BJ (cell line): ENCODE data around the gene OPN4. TPM values are rescaled to one million over a fixed set of nuclear protein-coding genes. Genes with fewer than 3 reads are reported as not detected.

Source experiments
- CTCF ChIA-PET: fragments of 350-600 bp; formaldehyde crosslinking; extraction: SDS; loops from one replicate; lab custom pipeline; 2021; ENCODE audit warnings: antibody characterized with exemption, inconsistent platforms; lab: Yijun Ruan, JAX
- POLR2A ChIA-PET: fragments of 300-600 bp; sonication (Branson Sonifier 250); formaldehyde crosslinking; extraction: SDS; loops from one replicate; lab custom pipeline; 2021; ENCODE audit warnings: antibody characterized with exemption; lab: Charles Lee
- DNase-seq: peaks from one replicate; pipeline ENCODE4 v3.0.0-alpha.2; 2011; ENCODE audit warnings: low read depth
- H3K27me3 ChIP-seq: 2 replicates; pipeline ENCODE4 v1.6.0; 2011; ENCODE audit warnings: low read length; ENCODE audit not compliant: control insufficient read depth, insufficient read depth
- H3K36me3 ChIP-seq: 2 replicates; pipeline ENCODE4 v1.5.1; 2011; ENCODE audit warnings: low read length; ENCODE audit not compliant: control insufficient read depth, insufficient read depth
- H3K4me3 ChIP-seq: 2 replicates; pipeline ENCODE4 v1.5.1; 2011; ENCODE audit warnings: low read depth, mild to moderate bottlenecking, control low read depth, low read length
- CTCF ChIP-seq: IDR thresholded peaks from 2 replicates; pipeline ENCODE4 v1.5.1; 2011; ENCODE audit warnings: low read depth, mild to moderate bottlenecking, control low read depth, inconsistent platforms, low read length, moderate library complexity; ENCODE audit not compliant: insufficient read depth
- polyA plus RNA-seq: library from polyadenylated mRNA; depleted of rRNA; stranded (reverse); fragments of >200 nt; gene quantifications from 2 replicates; pipeline ENCODE4 v1.2.3, GENCODE V29; 2011

OPN4 gene
- polyA plus RNA-seq, 1 experiment = not detected

- TF ChIP-seq CTCF = no peak
- no peak for DNase-seq
- ChIA-PET CTCF (interaction anchor here (0.7 to 2.6 kb wide), 3 partner anchors 10 to 863 kb away, joined by 3 to 11 read pairs (median 3); no protein-coding TSS in a partner anchor), POLR2A (no interaction called here)
- Histone ChIP-seq H3K27me3 (no peaks in the 10 kb centered on the region), H3K4me3 (no peak overlapping the region), H3K36me3 (no peaks in the 10 kb centered on the region)
Measured at GRCh38 chr10:86678999-86679792, 24.8 kb downstream of the OPN4 start.

- no peaks in the 10 kb centered on the region for H3K27me3 ChIP-seq
- CTCF ChIA-PET = interaction anchor here (2.6 kb wide), 1 partner anchor 13 kb away, joined by 11 read pairs; no protein-coding TSS in a partner anchor
- POLR2A ChIA-PET = no interaction called here
- H3K4me3 ChIP-seq = no peak overlapping the region
- H3K36me3 ChIP-seq = no peaks in the 10 kb centered on the region
- no peak for DNase-seq
- no peak for TF ChIP-seq CTCF
Measured at GRCh38 chr10:86681047-86681446, 26.7 kb downstream of the OPN4 start.

- DNase-seq = no peak
- H3K36me3 ChIP-seq = no peaks in the 10 kb centered on the region
- H3K27me3 ChIP-seq = no peaks in the 10 kb centered on the region
- H3K4me3 ChIP-seq = no peak overlapping the region
- no peak for TF ChIP-seq CTCF
- POLR2A ChIA-PET = no interaction called here
- CTCF ChIA-PET = interaction anchor here (0.8 to 0.9 kb wide), 2 partner anchors 102 to 160 kb away, joined by 3 read pairs; partner anchors contain the start of gene WAPL
Measured at GRCh38 chr10:86681722-86682386, 27.5 kb downstream of the OPN4 start.

GRCh38 chr10:86682675-86683074 lies 28.3 kb downstream of the OPN4 start:
- Histone ChIP-seq H3K27me3 (no peaks in the 10 kb centered on the region), H3K36me3 (no peaks in the 10 kb centered on the region), H3K4me3 (no peak overlapping the region)
- ChIA-PET CTCF (interaction anchor here (0.8 to 3.8 kb wide), 3 partner anchors 11 to 103 kb away, joined by 3 to 15 read pairs (median 4); no protein-coding TSS in a partner anchor), POLR2A (no interaction called here)
- DNase-seq = no peak
- no peak for TF ChIP-seq CTCF
